Activated CD4-positive, alpha-beta memory T cell treated with anti-CD3 and anti-CD28 coated beads, Interleukin-2, amount 10 ng/mL, durations not matched to agents 7 days and 5 days (primary cell): ENCODE results near the gene PID1. TPM values are rescaled to one million over a fixed set of nuclear protein-coding genes. Genes with fewer than 3 reads are reported as not detected.
"Not testable (repeated sequence)": the region's sequence is repeated elsewhere in the genome, so short reads cannot be mapped to it uniquely, and the experiment has no call there.

ENCODE experiments used
- CTCF ChIA-PET: fragments of 350-600 bp; sonication (Branson Sonifier 250); formaldehyde crosslinking; loops from one replicate; lab custom pipeline; 2021; ENCODE audit warnings: antibody characterized with exemption, inconsistent platforms; lab: Charles Lee
- POLR2A ChIA-PET: fragments of 350-600 bp; sonication (Branson Sonifier 250); formaldehyde crosslinking; loops from one replicate; lab custom pipeline; 2021; ENCODE audit warnings: antibody characterized with exemption; lab: Charles Lee
- DNase-seq: peaks from one replicate; pipeline ENCODE4 v3.0.0-alpha.2; 2020
- H3K27ac Mint-ChIP-seq: one replicate; pipeline ENCODE4 v1.8.0; 2021; ENCODE audit warnings: mild to moderate bottlenecking, mixed read lengths
- H3K27me3 Mint-ChIP-seq: one replicate; pipeline ENCODE4 v1.8.0; 2021; ENCODE audit warnings: mixed read lengths
- H3K36me3 Mint-ChIP-seq: one replicate; pipeline ENCODE4 v1.8.0; 2021; ENCODE audit warnings: low read depth, mixed read lengths
- H3K4me1 Mint-ChIP-seq: one replicate; pipeline ENCODE4 v1.8.0; 2021; ENCODE audit warnings: mixed read lengths
- H3K4me3 Mint-ChIP-seq: one replicate; pipeline ENCODE4 v1.8.0; 2021; ENCODE audit warnings: mild to moderate bottlenecking, mixed read lengths
- H3K9me3 Mint-ChIP-seq: one replicate; pipeline ENCODE4 v1.8.0; 2021; ENCODE audit warnings: mixed read lengths
- total RNA-seq, 2 experiments: library from RNA; stranded (reverse); gene quantifications; one replicate each; pipeline ENCODE4 v1.2.3, GENCODE V29; 2021

Gene PID1
- total RNA-seq, 2 experiments from 2014 or later: not detected

DNA sequence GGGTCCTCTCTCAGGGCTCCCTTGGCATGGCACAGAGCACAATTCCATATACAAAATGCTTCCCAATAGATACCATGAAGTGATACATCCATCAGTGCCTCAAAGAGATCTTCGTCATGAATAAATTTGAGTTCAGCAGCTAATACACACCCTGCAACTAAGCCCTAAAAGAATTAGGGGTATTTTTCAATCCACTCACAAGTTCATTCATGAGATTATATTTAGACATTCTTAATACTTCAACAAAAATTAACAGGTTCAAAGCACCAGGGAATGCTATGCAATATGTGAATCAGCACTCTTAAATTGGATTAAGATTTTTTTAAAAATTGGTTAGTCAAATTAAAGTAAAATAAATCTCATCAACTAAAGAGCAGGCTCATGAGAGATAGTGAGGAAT, 79.7 kb downstream of the PID1 start:
- H3K4me3 Mint-ChIP-seq: no peak overlapping the region
- no peak for DNase-seq
- no peaks in the 10 kb centered on the region for H3K36me3 Mint-ChIP-seq
- H3K9me3 Mint-ChIP-seq: peaks cover 14% of the 10 kb centered on the region
- no peak overlapping the region for H3K27ac Mint-ChIP-seq
- ChIA-PET CTCF (no interaction called here), POLR2A (no interaction called here)
- no peaks in the 10 kb centered on the region for H3K4me1 Mint-ChIP-seq
- H3K27me3 Mint-ChIP-seq: no peaks in the 10 kb centered on the region

DNA sequence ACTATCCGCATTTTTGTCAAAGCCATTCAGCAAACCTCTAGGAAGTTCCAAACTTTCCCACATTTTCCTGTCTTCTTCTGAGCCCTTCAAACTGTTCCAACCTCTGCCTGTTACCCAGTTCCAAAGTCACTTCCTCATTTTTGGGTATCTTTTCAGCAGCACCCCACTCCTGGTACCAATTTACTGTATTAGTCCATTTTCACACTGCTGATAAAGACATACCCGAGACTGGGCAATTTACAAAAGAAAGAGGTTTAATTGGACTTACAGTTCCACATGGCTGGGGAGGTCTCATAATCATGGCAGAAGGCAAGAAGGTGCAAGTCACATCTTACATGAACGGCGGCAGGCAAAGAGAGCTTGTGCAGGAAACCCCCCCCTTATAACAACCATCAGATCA, 84.0 kb downstream of the PID1 start:
- H3K36me3 Mint-ChIP-seq, H3K4me1 Mint-ChIP-seq, POLR2A ChIA-PET, DNase-seq, H3K27ac Mint-ChIP-seq, H3K4me3 Mint-ChIP-seq, H3K27me3 Mint-ChIP-seq: not testable (repeated sequence)
- peaks cover 17% of the 10 kb centered on the region for H3K9me3 Mint-ChIP-seq
- CTCF ChIA-PET: interaction anchor here (0.6 kb wide), 1 partner anchor 486 kb away, joined by 5 read pairs; no protein-coding TSS in a partner anchor

DNA sequence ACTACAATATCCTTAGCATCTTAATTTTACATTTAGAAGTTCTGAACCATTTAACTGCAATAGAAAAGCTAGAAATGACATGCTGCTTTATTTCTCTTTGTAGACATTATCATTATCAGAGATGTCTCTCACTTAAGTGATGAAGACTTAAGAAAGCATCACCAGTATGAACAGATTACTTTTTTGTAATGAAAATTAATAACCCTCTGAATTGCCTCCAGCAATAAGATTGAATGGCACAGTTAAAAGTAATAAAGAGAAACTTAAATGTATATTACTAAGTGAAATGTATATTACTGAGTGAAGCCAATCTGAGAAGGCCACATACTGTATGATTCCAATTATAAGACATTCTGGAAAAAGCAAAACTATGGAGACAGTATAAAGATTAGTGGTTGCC, 89.4 kb downstream of the PID1 start:
- H3K4me3 Mint-ChIP-seq: no peak overlapping the region
- DNase-seq: no peak
- no peaks in the 10 kb centered on the region for H3K36me3 Mint-ChIP-seq
- H3K4me1 Mint-ChIP-seq: no peaks in the 10 kb centered on the region
- ChIA-PET CTCF (no interaction called here), POLR2A (no interaction called here)
- no peak overlapping the region for H3K27ac Mint-ChIP-seq
- no peaks in the 10 kb centered on the region for H3K27me3 Mint-ChIP-seq
- peaks cover 3% of the 10 kb centered on the region for H3K9me3 Mint-ChIP-seq

DNA sequence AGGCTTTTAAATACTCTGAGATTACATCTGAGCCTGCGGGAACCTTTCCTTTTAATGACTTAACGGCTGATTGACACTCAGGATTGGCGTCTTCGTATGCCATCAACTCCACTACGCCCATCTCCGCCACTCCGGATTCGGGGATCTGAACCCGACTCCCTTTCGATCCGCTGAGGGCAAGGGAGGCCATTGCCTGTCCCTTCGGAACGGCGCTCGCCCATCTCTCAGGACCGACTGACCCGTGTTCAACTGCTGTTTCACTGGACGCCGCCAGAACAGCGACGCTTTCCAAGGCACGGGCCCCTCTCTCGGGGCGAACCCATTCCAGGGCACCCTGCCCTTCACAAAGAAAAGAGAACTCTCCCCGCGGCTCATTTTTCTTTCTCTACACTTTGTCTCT, 90.4 kb downstream of the PID1 start:
- ChIA-PET CTCF (no interaction called here), POLR2A (no interaction called here)
- Mint-ChIP-seq H3K36me3 (no peaks in the 10 kb centered on the region), H3K9me3 (peaks cover 3% of the 10 kb centered on the region), H3K4me1 (no peaks in the 10 kb centered on the region), H3K4me3 (no peak overlapping the region), H3K27ac (no peak overlapping the region), H3K27me3 (no peaks in the 10 kb centered on the region)
- no peak for DNase-seq

DNA sequence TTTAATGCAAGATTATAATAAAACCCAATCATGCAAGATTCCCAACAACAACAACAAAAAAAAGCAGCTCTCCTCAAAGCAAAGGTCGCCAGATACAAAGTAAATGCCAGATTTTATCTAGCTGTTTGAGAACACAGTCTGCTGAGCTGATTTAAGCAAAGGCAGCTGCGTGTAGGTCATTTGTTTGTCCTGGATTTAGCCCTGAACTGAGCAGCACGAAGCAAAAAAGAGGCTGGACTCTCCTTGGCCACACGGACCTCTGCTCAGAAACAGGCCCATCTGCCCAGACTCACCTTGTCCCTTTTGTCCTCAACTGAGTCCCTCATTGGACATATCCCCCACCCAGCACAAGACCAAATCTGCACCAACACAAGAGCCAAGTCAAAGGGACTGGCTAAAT, 91.5 kb downstream of the PID1 start:
- Mint-ChIP-seq H3K27me3 (no peaks in the 10 kb centered on the region), H3K36me3 (no peaks in the 10 kb centered on the region), H3K4me3 (no peak overlapping the region), H3K4me1 (no peaks in the 10 kb centered on the region), H3K9me3 (no peaks in the 10 kb centered on the region), H3K27ac (no peak overlapping the region)
- CTCF ChIA-PET: no interaction called here
- DNase-seq: no peak
- POLR2A ChIA-PET: no interaction called here

DNA sequence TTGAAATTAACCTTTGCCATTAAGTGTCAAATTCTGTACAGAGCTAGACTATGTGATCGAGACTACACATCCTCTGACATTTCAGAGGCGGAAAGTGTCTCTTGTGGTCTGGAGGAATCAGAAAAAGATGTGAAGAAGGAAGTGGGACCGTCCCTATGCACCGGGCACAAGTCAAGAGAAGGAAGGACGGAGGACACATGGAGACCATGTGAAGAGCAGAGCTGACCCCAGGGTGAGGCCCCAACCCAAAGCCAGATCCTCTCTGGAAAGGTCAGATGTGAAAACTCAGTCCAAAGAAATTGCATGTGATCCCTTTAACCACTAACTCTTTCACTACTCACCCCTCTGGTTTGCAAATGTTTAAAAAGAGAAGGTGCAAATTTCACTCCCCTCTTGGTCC, 92.4 kb downstream of the PID1 start:
- ChIA-PET CTCF (no interaction called here), POLR2A (no interaction called here)
- no peak overlapping the region for H3K27ac Mint-ChIP-seq

DNA sequence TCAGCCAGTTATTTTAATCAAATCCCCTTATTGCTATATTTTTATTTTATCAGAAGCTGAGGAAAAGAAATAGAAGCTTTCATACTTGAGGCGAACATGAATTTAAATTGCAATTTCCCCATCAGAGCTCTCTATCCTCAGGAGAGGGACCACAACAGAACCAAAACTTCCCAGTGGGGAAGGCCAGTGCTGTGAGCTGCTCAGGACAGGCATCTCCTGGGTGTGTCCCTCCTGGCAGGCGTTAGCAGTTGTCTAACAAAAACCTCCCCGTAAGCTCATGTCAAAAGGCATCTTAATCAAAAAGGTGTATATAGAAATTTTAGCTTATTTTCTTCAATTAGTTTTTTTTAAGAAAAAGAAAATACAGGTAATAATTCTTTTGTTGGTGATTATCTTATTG, 93.0 kb downstream of the PID1 start:
- Mint-ChIP-seq H3K27me3 (no peaks in the 10 kb centered on the region), H3K27ac (no peak overlapping the region), H3K36me3 (no peaks in the 10 kb centered on the region), H3K9me3 (no peaks in the 10 kb centered on the region), H3K4me3 (no peak overlapping the region), H3K4me1 (no peaks in the 10 kb centered on the region)
- CTCF ChIA-PET: no interaction called here
- DNase-seq: no peak
- POLR2A ChIA-PET: no interaction called here

More for the DNA sequence above, 92.4 kb downstream of the PID1 start:
- H3K4me3 Mint-ChIP-seq: no peak overlapping the region
- DNase-seq: no peak
- H3K27me3 Mint-ChIP-seq: no peaks in the 10 kb centered on the region
- no peaks in the 10 kb centered on the region for H3K9me3 Mint-ChIP-seq
- H3K36me3 Mint-ChIP-seq: no peaks in the 10 kb centered on the region
- H3K4me1 Mint-ChIP-seq: no peaks in the 10 kb centered on the region

DNA sequence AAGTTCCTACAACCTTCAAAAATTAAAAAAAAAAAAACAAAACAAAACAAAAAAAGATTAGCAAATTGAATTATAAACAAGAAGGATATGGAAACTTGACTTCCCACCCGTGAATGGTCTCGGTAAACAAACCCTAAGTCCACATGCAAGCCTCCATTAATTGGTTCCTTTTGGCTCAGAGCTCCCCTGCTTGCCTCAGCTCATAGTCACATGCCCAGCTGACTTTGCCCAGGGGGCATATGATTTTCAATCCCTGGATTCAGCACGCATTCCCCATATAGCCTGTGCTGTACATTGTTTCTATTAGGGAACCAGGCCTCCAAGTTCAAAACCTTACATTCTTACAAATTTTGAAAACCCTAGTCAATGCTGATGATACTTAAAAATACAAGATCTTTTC, 95.0 kb downstream of the PID1 start:
- Mint-ChIP-seq H3K27me3 (no peaks in the 10 kb centered on the region), H3K4me3 (no peak overlapping the region), H3K27ac (no peak overlapping the region), H3K9me3 (no peaks in the 10 kb centered on the region), H3K4me1 (no peaks in the 10 kb centered on the region), H3K36me3 (no peaks in the 10 kb centered on the region)
- CTCF ChIA-PET: interaction anchor here (0.7 kb wide), 1 partner anchor 266 kb away, joined by 3 read pairs; no protein-coding TSS in a partner anchor
- POLR2A ChIA-PET: no interaction called here
- DNase-seq: no peak

DNA sequence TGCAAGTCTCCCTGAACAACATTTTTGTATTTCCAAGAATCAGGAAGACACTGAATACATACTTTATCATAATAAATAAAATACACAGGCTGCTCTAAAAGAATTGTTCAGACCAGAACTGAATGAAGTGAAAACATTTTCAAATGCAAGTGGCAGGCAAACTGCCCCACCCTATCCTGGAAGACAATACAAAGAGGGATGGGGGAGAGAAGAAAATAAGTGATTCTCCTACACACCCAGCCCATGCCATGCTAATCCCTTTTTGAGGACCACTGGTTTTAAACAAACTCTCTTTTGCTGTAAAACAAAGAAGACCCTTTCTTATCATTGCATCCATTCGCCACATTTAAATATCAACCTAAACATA, 95.6 kb downstream of the PID1 start:
- no peak for DNase-seq
- Mint-ChIP-seq H3K27ac (no peak overlapping the region), H3K36me3 (no peaks in the 10 kb centered on the region), H3K9me3 (no peaks in the 10 kb centered on the region), H3K4me3 (no peak overlapping the region), H3K4me1 (no peaks in the 10 kb centered on the region), H3K27me3 (no peaks in the 10 kb centered on the region)
- CTCF ChIA-PET: interaction anchor here (0.7 kb wide), 1 partner anchor 267 kb away, joined by 3 read pairs; no protein-coding TSS in a partner anchor
- POLR2A ChIA-PET: no interaction called here

DNA sequence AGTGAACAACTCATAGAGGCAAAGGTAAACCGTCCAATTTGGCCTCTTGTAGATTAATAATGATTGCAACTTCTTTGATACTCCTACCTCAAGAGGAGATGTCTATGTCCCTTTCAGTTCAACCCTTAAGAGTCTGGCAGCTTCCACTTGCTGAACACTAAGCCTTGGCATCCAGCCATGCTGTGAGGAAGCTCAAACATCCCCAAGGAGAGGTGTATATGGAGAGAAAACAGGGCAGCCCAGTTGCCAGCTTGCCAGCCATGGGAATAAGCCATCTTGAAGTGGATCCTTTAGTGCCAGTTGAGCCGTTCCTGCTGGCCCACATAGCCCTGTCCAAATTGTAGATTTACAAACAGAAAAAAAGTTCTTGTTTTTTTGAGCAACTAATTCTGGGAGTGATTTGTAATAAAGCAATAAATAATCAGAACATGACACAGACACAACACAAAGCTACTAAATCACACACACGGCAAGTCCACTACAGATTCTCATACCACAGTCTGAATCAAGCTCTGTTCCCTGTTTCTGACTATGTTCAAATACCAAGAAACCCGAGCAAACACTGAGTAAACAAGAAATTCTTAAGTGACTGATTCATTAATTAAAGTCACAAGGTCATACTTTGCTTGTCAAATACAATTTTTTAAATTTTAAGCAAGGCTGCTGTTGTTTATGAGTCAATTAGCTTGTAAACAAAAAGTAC, 96.1 kb downstream of the PID1 start:
- no peak overlapping the region for H3K4me3 Mint-ChIP-seq
- no peaks in the 10 kb centered on the region for H3K9me3 Mint-ChIP-seq
- no peak overlapping the region for H3K27ac Mint-ChIP-seq
- no peak for DNase-seq
- no peaks in the 10 kb centered on the region for H3K27me3 Mint-ChIP-seq
- H3K4me1 Mint-ChIP-seq: no peaks in the 10 kb centered on the region
- H3K36me3 Mint-ChIP-seq: no peaks in the 10 kb centered on the region
- POLR2A ChIA-PET: no interaction called here
- CTCF ChIA-PET: no interaction called here

DNA sequence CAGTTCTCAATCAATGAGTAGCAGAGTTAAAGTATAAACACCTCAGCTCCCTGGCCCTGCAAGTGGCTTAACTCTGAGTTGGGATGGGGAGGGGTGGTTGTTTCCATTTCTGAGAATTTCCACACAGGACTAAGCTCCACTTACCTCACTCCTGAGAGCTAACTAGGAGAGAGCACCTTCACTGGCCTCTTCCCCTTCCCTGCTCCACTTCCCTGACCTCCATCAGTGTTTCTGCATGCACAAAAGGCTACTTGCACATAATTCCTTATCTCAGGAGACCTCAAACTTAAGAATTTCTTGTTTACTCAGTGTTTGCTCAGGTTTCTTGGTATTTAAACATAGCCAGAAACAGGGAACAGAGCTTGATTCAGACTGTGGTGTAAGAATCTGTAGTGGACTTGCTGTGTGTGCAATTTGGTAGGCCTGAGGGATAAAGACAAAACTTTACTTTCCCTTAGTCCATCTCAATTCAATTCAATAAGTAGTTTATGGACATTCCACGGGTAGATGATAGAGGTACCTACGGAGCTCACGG, 97.2 kb downstream of the PID1 start:
- CTCF ChIA-PET: no interaction called here
- H3K36me3 Mint-ChIP-seq: no peaks in the 10 kb centered on the region

DNA sequence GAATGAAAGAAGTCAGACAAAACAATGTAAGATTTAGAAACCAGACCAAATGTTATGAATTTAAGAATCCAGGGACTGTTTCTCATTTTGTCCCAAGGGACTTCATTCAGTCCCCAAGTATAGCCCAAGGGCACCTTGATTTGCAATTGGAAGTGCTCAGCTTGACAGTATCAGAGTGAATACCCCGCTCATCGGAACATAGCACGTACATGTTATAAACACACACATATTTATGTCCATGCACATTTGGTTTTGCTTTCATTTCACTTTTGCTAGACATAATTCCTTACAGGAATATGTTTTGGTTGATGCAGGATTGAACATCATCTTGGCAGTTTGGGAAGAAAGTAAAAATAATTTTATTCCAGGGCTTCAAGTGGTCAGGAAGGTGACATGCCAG, 100.2 kb downstream of the PID1 start:
- no peaks in the 10 kb centered on the region for H3K27me3 Mint-ChIP-seq
- no peaks in the 10 kb centered on the region for H3K4me1 Mint-ChIP-seq
- H3K27ac Mint-ChIP-seq: no peak overlapping the region
- no peak overlapping the region for H3K4me3 Mint-ChIP-seq
- ChIA-PET POLR2A (no interaction called here), CTCF (no interaction called here)
- no peaks in the 10 kb centered on the region for H3K9me3 Mint-ChIP-seq
- H3K36me3 Mint-ChIP-seq: no peaks in the 10 kb centered on the region
- DNase-seq: no peak

More for the DNA sequence above, 97.2 kb downstream of the PID1 start:
- no peaks in the 10 kb centered on the region for H3K9me3 Mint-ChIP-seq
- POLR2A ChIA-PET: no interaction called here
- no peak overlapping the region for H3K4me3 Mint-ChIP-seq
- H3K27me3 Mint-ChIP-seq: no peaks in the 10 kb centered on the region
- no peak overlapping the region for H3K27ac Mint-ChIP-seq
- H3K4me1 Mint-ChIP-seq: no peaks in the 10 kb centered on the region
- no peak for DNase-seq

DNA sequence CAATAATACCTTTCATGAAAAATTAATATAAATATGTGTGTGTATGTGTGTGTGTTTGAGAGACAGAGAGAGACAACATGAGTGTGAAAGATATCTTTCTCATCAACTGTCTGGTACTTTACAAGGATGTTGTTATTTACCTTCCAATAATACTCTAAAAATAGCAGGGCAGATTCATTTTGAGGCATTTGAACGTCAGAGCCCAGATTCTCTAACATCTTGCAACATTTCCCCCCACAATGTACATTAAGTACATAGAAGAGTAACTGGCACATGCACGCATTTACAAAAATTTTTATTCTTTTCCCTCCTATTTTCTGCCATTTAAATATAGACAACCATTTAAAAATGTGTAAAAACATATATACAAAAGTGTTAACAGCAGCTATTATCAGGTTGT, 100.9 kb downstream of the PID1 start:
- CTCF ChIA-PET: no interaction called here
- H3K27me3 Mint-ChIP-seq: no peaks in the 10 kb centered on the region
- H3K36me3 Mint-ChIP-seq: no peaks in the 10 kb centered on the region
- no peak for DNase-seq
- H3K27ac Mint-ChIP-seq: no peak overlapping the region
- no peak overlapping the region for H3K4me3 Mint-ChIP-seq
- POLR2A ChIA-PET: no interaction called here
- H3K9me3 Mint-ChIP-seq: no peaks in the 10 kb centered on the region
- H3K4me1 Mint-ChIP-seq: no peaks in the 10 kb centered on the region

DNA sequence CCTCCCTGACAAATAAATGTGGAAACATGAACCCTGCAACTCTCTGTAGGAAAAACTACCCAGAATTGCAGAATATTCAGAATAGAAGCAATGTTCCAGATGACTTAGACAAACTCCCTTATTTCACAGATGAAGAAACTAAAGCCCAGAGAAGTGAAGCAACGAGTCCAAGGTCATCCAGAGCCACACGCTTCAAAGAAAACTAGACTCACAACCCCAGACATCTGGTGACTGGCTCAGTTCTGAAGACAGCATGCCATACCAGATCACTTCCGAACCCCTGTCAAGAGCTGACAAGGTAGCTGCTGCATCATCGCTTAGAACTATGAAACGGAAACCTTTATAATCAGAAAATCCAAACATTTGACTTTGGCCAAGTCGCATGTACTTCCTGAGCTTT, 101.3 kb downstream of the PID1 start:
- no peaks in the 10 kb centered on the region for H3K4me1 Mint-ChIP-seq
- no peaks in the 10 kb centered on the region for H3K36me3 Mint-ChIP-seq
- no peaks in the 10 kb centered on the region for H3K27me3 Mint-ChIP-seq
- CTCF ChIA-PET: no interaction called here
- no peak overlapping the region for H3K4me3 Mint-ChIP-seq
- no peaks in the 10 kb centered on the region for H3K9me3 Mint-ChIP-seq
- POLR2A ChIA-PET: no interaction called here
- no peak overlapping the region for H3K27ac Mint-ChIP-seq
- no peak for DNase-seq
